GM19395 (cell line): Measurements from ENCODE around the gene MYH15.
A peak's percentile ranks its signal among the peaks of the same experiment; 100 is the strongest.

Experiments used
- ATAC-seq: cut with Tn5 transposase; IDR thresholded peaks from one replicate; pipeline ENCODE4 v1.9.1; 2021; ENCODE audit warnings: mild to moderate bottlenecking, moderate library complexity; ENCODE audit not compliant: unreplicated experiment

MYH15 gene

GRCh38 chr3:108510496-108510895 is at the start of gene MYH15:
MYH15 (minus strand) TSS chr3:108510596; CDS start chr3:108510530, 66 bp downstream.
- no peak for ATAC-seq

GRCh38 chr3:108555966-108556581 is 45.7 kb upstream of the MYH15 start:
- ATAC-seq = no peak

- no peak for ATAC-seq
Measured at GRCh38 chr3:108554913-108555571, 44.6 kb upstream of the MYH15 start.

- no peak for ATAC-seq
Measured at GRCh38 chr3:108554229-108554628, 43.8 kb upstream of the MYH15 start.

GRCh38 chr3:108552267-108553159 is 42.1 kb upstream of the MYH15 start:
- ATAC-seq = peak; percentile 63

GRCh38 chr3:108548886-108549285 is 38.5 kb upstream of the MYH15 start:
- ATAC-seq = no peak

- ATAC-seq = no peak
Measured at GRCh38 chr3:108548304-108548703, 37.9 kb upstream of the MYH15 start.

- peak; percentile 64 for ATAC-seq
Measured at GRCh38 chr3:108546692-108547091, 36.3 kb upstream of the MYH15 start.

GRCh38 chr3:108546247-108546646 is 35.9 kb upstream of the MYH15 start:
- peak; percentile 53 for ATAC-seq

- ATAC-seq = no peak
Measured at GRCh38 chr3:108538083-108538482, 27.7 kb upstream of the MYH15 start.

GRCh38 chr3:108528459-108529252 is 18.3 kb upstream of the MYH15 start:
- ATAC-seq = peak; percentile 93

GRCh38 chr3:108527817-108528216 is 17.4 kb upstream of the MYH15 start:
- ATAC-seq = no peak

GRCh38 chr3:108527109-108527508 is 16.7 kb upstream of the MYH15 start:
- ATAC-seq = no peak

GRCh38 chr3:108525971-108526370 is 15.6 kb upstream of the MYH15 start:
- ATAC-seq = no peak

GRCh38 chr3:108525256-108525655 is 14.9 kb upstream of the MYH15 start:
- ATAC-seq = no peak

- ATAC-seq = no peak
Measured at GRCh38 chr3:108524537-108524936, 14.1 kb upstream of the MYH15 start.

GRCh38 chr3:108518895-108519294 is 8.5 kb upstream of the MYH15 start:
- ATAC-seq = no peak

GRCh38 chr3:108516881-108517280 is 6.5 kb upstream of the MYH15 start:
- ATAC-seq = no peak

GRCh38 chr3:108513961-108514360 is 3.6 kb upstream of the MYH15 start:
- no peak for ATAC-seq

GRCh38 chr3:108512671-108513070 is 2.3 kb upstream of the MYH15 start:
- ATAC-seq = no peak

GRCh38 chr3:108511490-108511889 is 1.1 kb upstream of the MYH15 start:
- no peak for ATAC-seq
